Measurements from ENCODE around the gene LAMA5.

DNA sequence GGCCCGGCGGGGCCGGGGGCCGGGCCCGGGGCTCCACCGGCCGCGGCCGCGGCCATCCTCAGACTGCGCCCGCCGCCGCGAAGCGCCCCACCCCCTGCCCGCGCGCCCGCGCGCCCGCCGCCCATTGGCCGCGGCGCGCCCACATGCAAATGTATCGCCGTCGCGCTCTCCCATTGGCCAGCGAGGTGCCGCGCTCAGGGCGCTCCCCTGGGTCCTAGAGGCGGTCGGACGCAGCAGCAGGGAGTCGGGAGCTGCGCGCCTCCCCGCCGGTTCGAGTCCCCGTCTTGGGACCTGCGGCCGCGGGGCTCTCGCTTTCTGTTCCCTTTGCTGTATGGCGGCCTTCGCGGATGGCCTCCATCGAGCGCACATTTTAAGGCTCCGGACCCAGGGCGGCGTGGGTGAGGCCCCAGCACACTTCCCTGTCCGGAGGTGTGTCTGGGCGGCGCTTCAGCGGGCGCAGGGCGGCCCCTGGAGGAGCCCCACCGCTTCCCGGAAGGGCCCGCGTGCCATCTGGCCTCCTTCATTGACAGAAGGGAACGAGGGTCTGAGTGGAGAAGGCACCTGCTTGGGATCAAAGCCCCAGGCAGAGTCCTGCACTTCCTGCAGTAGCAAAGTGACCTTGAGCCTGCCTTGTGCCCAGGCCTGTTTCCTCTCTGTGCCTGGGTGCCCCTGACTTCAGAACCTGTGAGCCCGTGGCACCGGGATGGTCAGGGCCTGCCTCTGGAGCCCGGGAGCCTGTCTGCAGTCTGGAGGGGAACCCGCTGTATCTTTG, 40.3 kb upstream of the LAMA5 start, which contains the start of gene CABLES2:
- no peak for TF ChIP-seq EZH2 (IDR thresholded peaks at IDR 0.05; ENCODE audit: borderline replicate concordance, insufficient read depth, low read depth, low read length, poor library complexity, severe bottlenecking)
- no peak for TF ChIP-seq CTCF (IDR thresholded peaks at IDR 0.05)

Data from B cell (primary cell).